KMS-11 (cell line): ENCODE data around the gene AP3M1.
"Not testable (repeated sequence)": the region's sequence is repeated elsewhere in the genome, so short reads cannot be mapped to it uniquely, and the experiment has no call there.

ENCODE experiments used
- H2AFZ ChIP-seq: fragments of 200-600 bp; sonication (generic); 2 replicates; pipeline ENCODE4 v1.6.1; 2016; ENCODE audit warnings: antibody characterized with exemption, mixed run types, low read depth
- H3K27ac ChIP-seq: fragments of 200-600 bp; sonication (generic); 2 replicates; pipeline ENCODE4 v1.6.1; 2016; ENCODE audit warnings: mild to moderate bottlenecking, mixed run types
- H3K27me3 ChIP-seq: fragments of 200-600 bp; sonication (generic); 2 replicates; pipeline ENCODE4 v1.6.1; 2017; ENCODE audit warnings: mild to moderate bottlenecking, low read depth, mixed run types, moderate library complexity; ENCODE audit not compliant: insufficient read depth
- H3K36me3 ChIP-seq: fragments of 200-600 bp; sonication (generic); 2 replicates; pipeline ENCODE4 v1.6.1; 2017; ENCODE audit warnings: mild to moderate bottlenecking, mixed run types; ENCODE audit not compliant: insufficient read depth
- H3K4me1 ChIP-seq: fragments of 200-600 bp; sonication (generic); 2 replicates; pipeline ENCODE4 v1.6.1; 2016; ENCODE audit warnings: mild to moderate bottlenecking, low read depth, mixed run types; ENCODE audit not compliant: poor library complexity, severe bottlenecking
- H3K4me2 ChIP-seq: fragments of 200-600 bp; sonication (generic); 2 replicates; pipeline ENCODE4 v1.7.0; 2016; ENCODE audit warnings: mild to moderate bottlenecking, mixed run types
- H3K4me3 ChIP-seq: fragments of 200-600 bp; sonication (generic); IDR thresholded peaks from 2 replicates; pipeline ENCODE4 v1.6.1; 2017; ENCODE audit warnings: low read depth, low read length, mixed read lengths; ENCODE audit not compliant: insufficient read depth
- H3K79me2 ChIP-seq: fragments of 200-600 bp; sonication (generic); 2 replicates; pipeline ENCODE4 v1.6.1; 2016; ENCODE audit warnings: low read depth, mixed run types; ENCODE audit not compliant: insufficient read depth
- H3K9ac ChIP-seq: fragments of 200-600 bp; sonication (generic); 2 replicates; pipeline ENCODE4 v1.6.1; 2016; ENCODE audit warnings: mild to moderate bottlenecking, mixed run types
- H4K20me1 ChIP-seq: fragments of 200-600 bp; sonication (generic); 2 replicates; pipeline ENCODE4 v1.6.1; 2016; ENCODE audit warnings: mild to moderate bottlenecking, mixed run types; ENCODE audit not compliant: insufficient read depth
- CTCF ChIP-seq: fragments of 200-600 bp; sonication (generic); conservative IDR thresholded peaks from 2 replicates; pipeline ENCODE4 v1.6.1; 2017; ENCODE audit warnings: low read depth, mild to moderate bottlenecking, antibody characterized with exemption, low read length, moderate library complexity, mixed read lengths

The AP3M1 gene

DNA sequence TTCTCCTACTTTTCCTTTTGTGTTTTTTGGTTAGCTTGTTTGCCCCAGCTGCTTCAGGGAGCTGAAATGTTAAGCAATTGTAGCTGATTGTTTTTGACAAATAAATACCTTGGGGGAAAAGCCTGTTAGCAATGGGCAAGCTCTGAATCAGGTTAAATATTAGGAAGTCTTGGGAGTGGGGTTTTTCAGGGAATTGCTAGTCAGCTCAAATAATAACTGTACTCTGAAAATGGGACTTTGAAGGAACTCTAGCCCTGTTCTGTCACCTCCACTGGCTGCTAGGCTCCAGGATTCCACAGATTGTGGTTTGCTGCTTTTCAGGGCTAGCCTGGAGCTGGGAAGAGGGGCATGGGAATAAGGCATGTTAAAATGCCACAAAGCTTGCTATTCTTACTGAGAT lies 39.9 kb upstream of the AP3M1 start:
- Histone ChIP-seq H3K4me1 (peaks cover 16% of the 10 kb centered on the region), H3K36me3 (no peaks in the 10 kb centered on the region), H3K9ac (no peak overlapping the region), H3K4me3 (no peak overlapping the region), H3K4me2 (no peak overlapping the region), H3K27ac (peak overlapping the region; percentile 16; the same call in 1 of the 2 replicates), H3K79me2 (peaks cover 59% of the 10 kb centered on the region; the same call in 1 of the 2 replicates), H3K27me3 (no peaks in the 10 kb centered on the region), H4K20me1 (no peaks in the 10 kb centered on the region), H2AFZ (no peak overlapping the region)
- TF ChIP-seq CTCF = no peak

DNA sequence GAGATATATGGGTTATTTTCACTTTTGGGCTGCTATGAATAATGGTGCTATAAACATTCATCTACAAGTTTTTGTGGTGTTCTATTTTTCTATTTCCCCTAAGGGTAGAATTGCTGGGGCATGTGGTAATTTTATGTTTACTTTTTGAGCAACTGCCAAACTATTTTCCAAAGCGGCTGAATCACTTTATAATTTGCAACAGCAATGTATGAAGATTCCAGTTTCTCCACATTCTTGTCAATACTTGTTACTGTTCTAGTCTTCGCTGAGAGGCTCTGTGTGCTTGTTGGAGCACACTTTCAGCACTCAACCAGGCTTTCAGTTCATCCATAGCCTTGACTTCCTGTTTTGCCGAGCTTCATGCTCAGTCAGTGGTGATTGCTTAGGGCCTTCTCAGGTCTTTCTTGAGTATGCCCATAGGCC lies 39.4 kb upstream of the AP3M1 start:
- peak overlapping the region; percentile 16; the same call in 1 of the 2 replicates for H3K27ac ChIP-seq
- no peaks in the 10 kb centered on the region for H3K36me3 ChIP-seq
- H3K4me3 ChIP-seq = no peak overlapping the region
- H2AFZ ChIP-seq = no peak overlapping the region
- H3K4me2 ChIP-seq = peak overlapping the region; percentile 17; the same call in 1 of the 2 replicates
- peaks cover 59% of the 10 kb centered on the region; the same call in 1 of the 2 replicates for H3K79me2 ChIP-seq
- H3K9ac ChIP-seq = no peak overlapping the region
- H3K27me3 ChIP-seq = no peaks in the 10 kb centered on the region
- peaks cover 16% of the 10 kb centered on the region for H3K4me1 ChIP-seq
- TF ChIP-seq CTCF = no peak
- no peaks in the 10 kb centered on the region for H4K20me1 ChIP-seq

- H3K27ac ChIP-seq, H3K27me3 ChIP-seq, H3K4me3 ChIP-seq, H3K4me2 ChIP-seq, H2AFZ ChIP-seq, H3K9ac ChIP-seq, H4K20me1 ChIP-seq, H3K36me3 ChIP-seq: not testable (repeated sequence)
- Histone ChIP-seq H3K4me1 (peaks cover 16% of the 10 kb centered on the region), H3K79me2 (peaks cover 64% of the 10 kb centered on the region; the same call in 1 of the 2 replicates)
These were observed 38.0 kb upstream of the AP3M1 start for GRCh38 chr10:74188617-74189016.

GRCh38 chr10:74187237-74187636 lies 36.6 kb upstream of the AP3M1 start:
- no peak for TF ChIP-seq CTCF
- H3K4me2 ChIP-seq = no peak overlapping the region
- H3K27ac ChIP-seq = no peak overlapping the region
- H3K9ac ChIP-seq = no peak overlapping the region
- H3K36me3 ChIP-seq = no peaks in the 10 kb centered on the region
- peaks cover 64% of the 10 kb centered on the region; the same call in 1 of the 2 replicates for H3K79me2 ChIP-seq
- peaks cover 24% of the 10 kb centered on the region for H3K4me1 ChIP-seq
- H3K4me3 ChIP-seq = no peak overlapping the region
- no peaks in the 10 kb centered on the region for H3K27me3 ChIP-seq
- H4K20me1 ChIP-seq = no peaks in the 10 kb centered on the region
- no peak overlapping the region for H2AFZ ChIP-seq

GRCh38 chr10:74186678-74187077 lies 36.0 kb upstream of the AP3M1 start:
- Histone ChIP-seq H2AFZ (no peak overlapping the region), H3K4me1 (peaks cover 29% of the 10 kb centered on the region), H3K79me2 (peaks cover 59% of the 10 kb centered on the region; the same call in 1 of the 2 replicates), H3K4me3 (no peak overlapping the region), H3K9ac (no peak overlapping the region), H3K27ac (no peak overlapping the region), H3K36me3 (no peaks in the 10 kb centered on the region), H4K20me1 (no peaks in the 10 kb centered on the region), H3K4me2 (no peak overlapping the region), H3K27me3 (no peaks in the 10 kb centered on the region)
- TF ChIP-seq CTCF = no peak
